Activated T-helper 17 cell treated with anti-CD3 and anti-CD28 coated beads, Interleukin-2, amount 50 U/mL, for 72 hours (primary cell): ENCODE data around the gene EPS8. TPM values are rescaled to one million over a fixed set of nuclear protein-coding genes. Genes with fewer than 3 reads are reported as not detected.
"Not testable (repeated sequence)": the region's sequence is repeated elsewhere in the genome, so short reads cannot be mapped to it uniquely, and the experiment has no call there.

ENCODE experiments used
- ATAC-seq: fragments of 150-1000 bp; cut with Tn5 transposase; replicated peaks from 2 replicates; pipeline ENCODE4 v1.10.0; 2021; ENCODE audit warnings: mild to moderate bottlenecking, moderate library complexity
- H3K27ac Mint-ChIP-seq: one replicate; pipeline ENCODE4 v1.8.0; 2022; ENCODE audit warnings: mixed read lengths
- H3K27me3 Mint-ChIP-seq: one replicate; pipeline ENCODE4 v1.8.0; 2022; ENCODE audit warnings: mixed read lengths
- H3K36me3 Mint-ChIP-seq: one replicate; pipeline ENCODE4 v1.8.0; 2022; ENCODE audit warnings: low read depth, mild to moderate bottlenecking, mixed read lengths
- H3K4me1 Mint-ChIP-seq: one replicate; pipeline ENCODE4 v1.8.0; 2022; ENCODE audit warnings: mixed read lengths
- H3K4me3 Mint-ChIP-seq: one replicate; pipeline ENCODE4 v1.8.0; 2022; ENCODE audit warnings: mild to moderate bottlenecking, mixed read lengths
- H3K9me3 Mint-ChIP-seq: one replicate; pipeline ENCODE4 v1.8.0; 2022; ENCODE audit warnings: mixed read lengths
- total RNA-seq, 2 donors: library from RNA; stranded (reverse); gene quantifications; one replicate each; pipeline ENCODE4 v1.2.3, GENCODE V29; 2022

Gene EPS8
- total RNA-seq, 2 donors from 2014 or later: 1.4 to 1.7 TPM

GRCh38 chr12:15756822-15757221 is 32.4 kb downstream of the EPS8 start:
- H3K4me3 Mint-ChIP-seq: no peak overlapping the region
- no peaks in the 10 kb centered on the region for H3K4me1 Mint-ChIP-seq
- no peaks in the 10 kb centered on the region for H3K36me3 Mint-ChIP-seq
- no peak overlapping the region for H3K27ac Mint-ChIP-seq
- ATAC-seq: no peak
- no peaks in the 10 kb centered on the region for H3K9me3 Mint-ChIP-seq
- peaks cover 11% of the 10 kb centered on the region for H3K27me3 Mint-ChIP-seq

DNA sequence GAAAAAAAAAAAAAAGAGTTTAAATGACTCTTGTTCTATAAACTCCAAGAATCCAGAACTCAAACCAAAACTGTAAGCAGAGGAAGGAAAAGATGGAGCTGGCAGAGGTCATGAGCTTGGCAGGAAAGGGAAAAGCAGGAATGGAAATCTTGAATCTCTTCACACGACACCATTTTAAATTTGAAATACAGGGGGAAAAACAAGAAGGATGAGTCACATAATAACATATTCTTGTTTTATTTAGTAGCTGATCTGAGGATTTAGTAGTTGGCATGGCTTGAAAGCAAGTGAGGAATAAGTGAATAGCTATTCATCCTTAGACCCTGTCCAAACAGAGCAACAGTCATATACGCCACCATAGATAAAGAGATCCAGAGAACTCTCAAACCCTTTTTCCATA is 35.0 kb downstream of the EPS8 start:
- Mint-ChIP-seq H3K27ac (no peak overlapping the region), H3K36me3 (no peaks in the 10 kb centered on the region), H3K9me3 (no peaks in the 10 kb centered on the region), H3K27me3 (peaks cover 10% of the 10 kb centered on the region), H3K4me3 (no peak overlapping the region), H3K4me1 (no peaks in the 10 kb centered on the region)
- ATAC-seq: no peak

- no peaks in the 10 kb centered on the region for H3K4me1 Mint-ChIP-seq
- H3K9me3 Mint-ChIP-seq: no peaks in the 10 kb centered on the region
- no peak overlapping the region for H3K27ac Mint-ChIP-seq
- H3K27me3 Mint-ChIP-seq: peaks cover 10% of the 10 kb centered on the region
- no peak overlapping the region for H3K4me3 Mint-ChIP-seq
- H3K36me3 Mint-ChIP-seq: no peaks in the 10 kb centered on the region
- ATAC-seq: no peak
Measured at GRCh38 chr12:15752785-15753184, 36.4 kb downstream of the EPS8 start.

GRCh38 chr12:15751741-15752140 is 37.4 kb downstream of the EPS8 start:
- no peak overlapping the region for H3K4me3 Mint-ChIP-seq
- H3K27me3 Mint-ChIP-seq: peaks cover 10% of the 10 kb centered on the region
- H3K9me3 Mint-ChIP-seq: no peaks in the 10 kb centered on the region
- H3K36me3 Mint-ChIP-seq: no peaks in the 10 kb centered on the region
- H3K4me1 Mint-ChIP-seq: no peaks in the 10 kb centered on the region
- H3K27ac Mint-ChIP-seq: no peak overlapping the region
- ATAC-seq: no peak

- ATAC-seq: no peak
- no peaks in the 10 kb centered on the region for H3K36me3 Mint-ChIP-seq
- H3K27ac Mint-ChIP-seq: no peak overlapping the region
- H3K4me3 Mint-ChIP-seq: no peak overlapping the region
- H3K4me1 Mint-ChIP-seq: no peaks in the 10 kb centered on the region
- peaks cover 5% of the 10 kb centered on the region for H3K27me3 Mint-ChIP-seq
- no peaks in the 10 kb centered on the region for H3K9me3 Mint-ChIP-seq
Measured at GRCh38 chr12:15749937-15750336, 39.3 kb downstream of the EPS8 start.

DNA sequence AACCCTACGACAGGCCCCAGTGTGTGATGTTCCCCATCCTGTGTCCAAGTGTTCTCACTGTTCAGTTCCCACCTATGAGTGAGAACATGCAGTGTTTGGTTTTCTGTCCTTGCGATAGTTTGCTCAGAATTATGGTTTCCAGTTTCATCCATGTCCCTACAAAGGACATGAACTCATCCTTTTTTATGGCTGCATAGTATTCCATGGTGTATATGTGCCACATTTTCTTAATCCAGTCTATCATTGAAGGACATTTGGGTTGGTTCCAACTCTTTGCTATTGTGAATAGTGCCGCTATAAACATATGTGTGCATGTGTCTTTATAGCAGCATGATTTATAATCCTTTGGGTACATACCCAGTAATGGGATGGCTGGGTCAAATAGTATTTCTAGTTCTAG is 47.3 kb downstream of the EPS8 start:
- H3K27me3 Mint-ChIP-seq, H3K9me3 Mint-ChIP-seq, H3K27ac Mint-ChIP-seq, ATAC-seq, H3K36me3 Mint-ChIP-seq, H3K4me3 Mint-ChIP-seq, H3K4me1 Mint-ChIP-seq: not testable (repeated sequence)

- H3K36me3 Mint-ChIP-seq: no peaks in the 10 kb centered on the region
- ATAC-seq: no peak
Measured at GRCh38 chr12:15741082-15741481, 48.1 kb downstream of the EPS8 start.

DNA sequence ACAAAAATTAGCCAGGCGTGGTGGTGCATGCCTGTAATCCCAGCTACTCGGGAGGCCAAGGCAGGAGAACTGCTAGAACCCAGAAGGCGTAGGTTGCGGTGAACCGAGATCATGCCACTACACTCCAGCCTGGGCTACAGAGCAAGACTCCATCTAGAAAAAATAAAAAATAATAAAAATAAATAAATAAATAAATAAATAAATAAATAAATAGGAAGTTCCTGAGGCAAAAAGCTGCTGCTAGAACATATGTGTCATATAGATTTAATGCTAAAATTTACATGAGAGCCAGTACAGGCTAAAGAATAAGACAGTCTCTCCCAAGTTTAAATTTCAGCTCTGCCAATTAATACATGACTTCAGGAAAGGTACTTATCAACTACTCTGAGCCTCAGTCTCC is 48.8 kb downstream of the EPS8 start:
- not testable (repeated sequence) for ATAC-seq, H3K27ac Mint-ChIP-seq, H3K9me3 Mint-ChIP-seq, H3K4me1 Mint-ChIP-seq, H3K27me3 Mint-ChIP-seq, H3K36me3 Mint-ChIP-seq, H3K4me3 Mint-ChIP-seq

More at GRCh38 chr12:15741082-15741481, 48.1 kb downstream of the EPS8 start:
- Mint-ChIP-seq H3K27me3 (no peaks in the 10 kb centered on the region), H3K9me3 (no peaks in the 10 kb centered on the region), H3K4me1 (no peaks in the 10 kb centered on the region), H3K27ac (no peak overlapping the region), H3K4me3 (no peak overlapping the region)

DNA sequence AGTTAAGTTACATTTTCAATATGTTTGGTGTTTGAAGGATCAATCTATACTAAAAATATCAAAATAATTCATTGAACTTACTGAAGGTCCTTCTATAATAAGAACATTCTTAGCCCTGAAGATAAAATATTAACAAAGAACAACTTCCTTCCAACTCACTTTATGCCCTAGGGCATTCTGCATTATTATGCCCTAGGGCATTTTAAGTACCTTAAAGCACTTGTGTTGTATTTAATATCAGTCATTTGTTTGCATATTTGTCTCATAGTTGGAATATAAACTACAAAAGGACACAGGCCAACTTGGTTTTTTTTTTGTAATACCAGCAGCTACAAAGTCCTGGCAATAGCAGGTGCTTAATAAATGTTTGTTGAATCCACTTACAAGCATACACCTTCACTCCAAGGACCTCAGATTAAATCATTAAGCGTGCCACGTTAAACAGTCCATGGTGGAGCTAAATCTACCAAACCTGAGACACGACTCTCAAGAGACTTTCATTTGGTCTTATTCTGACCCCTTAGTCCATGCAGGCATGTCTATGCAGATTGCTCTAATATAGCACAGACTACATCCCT is 50.7 kb downstream of the EPS8 start:
- H3K27me3 Mint-ChIP-seq: no peaks in the 10 kb centered on the region
- no peaks in the 10 kb centered on the region for H3K4me1 Mint-ChIP-seq
- no peak for ATAC-seq
- H3K9me3 Mint-ChIP-seq: no peaks in the 10 kb centered on the region
- H3K36me3 Mint-ChIP-seq: no peaks in the 10 kb centered on the region
- H3K4me3 Mint-ChIP-seq: no peak overlapping the region
- H3K27ac Mint-ChIP-seq: no peak overlapping the region

DNA sequence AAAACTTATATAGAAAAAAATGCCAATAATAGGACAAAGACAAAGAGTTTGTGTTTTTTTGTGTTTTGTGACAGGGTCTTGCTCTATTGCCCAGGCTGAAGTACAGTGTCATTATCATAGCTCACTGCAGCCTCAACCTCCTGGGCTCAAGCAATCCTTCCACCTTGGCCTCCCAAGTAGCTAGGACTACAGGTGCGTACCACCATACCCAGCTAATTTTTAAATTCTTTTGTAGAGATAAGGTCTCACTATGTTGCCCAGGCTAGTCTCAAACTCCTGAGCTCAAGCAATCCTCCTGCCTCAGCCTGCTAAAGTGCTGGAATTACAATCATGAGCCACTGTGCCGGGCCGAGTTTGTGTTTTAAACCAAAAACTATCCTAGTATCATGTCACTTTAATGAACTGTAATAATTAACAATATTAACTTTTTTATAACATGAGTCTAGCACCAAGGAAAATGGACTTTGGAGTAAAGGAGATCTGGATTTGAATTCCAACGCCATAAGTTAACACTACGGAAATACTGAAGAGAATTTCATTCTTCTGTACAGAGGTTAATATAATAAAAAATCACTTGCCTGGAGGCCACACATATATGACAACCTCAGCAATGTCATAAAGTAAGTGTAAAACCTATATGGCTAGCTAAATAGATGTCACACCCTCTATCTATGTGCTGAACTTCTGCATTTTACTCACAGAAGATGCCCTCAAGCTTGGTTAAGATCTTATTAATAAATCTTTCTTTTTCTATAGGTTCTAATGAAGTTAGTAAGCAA is 53.2 kb downstream of the EPS8 start:
- ATAC-seq: no peak
- no peak overlapping the region for H3K4me3 Mint-ChIP-seq
- no peak overlapping the region for H3K27ac Mint-ChIP-seq
- no peaks in the 10 kb centered on the region for H3K4me1 Mint-ChIP-seq
- no peaks in the 10 kb centered on the region for H3K9me3 Mint-ChIP-seq
- H3K27me3 Mint-ChIP-seq: no peaks in the 10 kb centered on the region
- no peaks in the 10 kb centered on the region for H3K36me3 Mint-ChIP-seq

DNA sequence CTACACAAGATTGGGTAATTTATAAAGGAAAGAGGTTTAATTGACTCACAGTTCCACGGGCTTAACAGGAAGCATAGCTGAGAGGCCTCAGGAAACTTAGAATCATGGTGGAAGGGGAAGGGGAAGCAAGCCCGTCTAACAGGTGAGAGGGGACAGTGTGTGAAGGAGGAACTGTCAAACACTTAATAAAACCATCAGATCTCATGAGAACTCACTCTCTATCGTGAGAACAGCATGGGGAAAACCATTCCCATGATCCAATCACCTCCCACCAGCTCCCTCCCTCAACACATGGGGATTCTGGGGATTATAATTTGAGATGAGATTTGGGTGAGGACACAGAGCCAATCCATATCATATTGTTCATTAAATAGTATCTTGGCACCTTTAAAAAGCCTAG is 56.1 kb downstream of the EPS8 start:
- no peak overlapping the region for H3K4me3 Mint-ChIP-seq
- H3K9me3 Mint-ChIP-seq: no peaks in the 10 kb centered on the region
- H3K36me3 Mint-ChIP-seq: no peaks in the 10 kb centered on the region
- H3K27me3 Mint-ChIP-seq: no peaks in the 10 kb centered on the region
- no peaks in the 10 kb centered on the region for H3K4me1 Mint-ChIP-seq
- no peak for ATAC-seq
- no peak overlapping the region for H3K27ac Mint-ChIP-seq

DNA sequence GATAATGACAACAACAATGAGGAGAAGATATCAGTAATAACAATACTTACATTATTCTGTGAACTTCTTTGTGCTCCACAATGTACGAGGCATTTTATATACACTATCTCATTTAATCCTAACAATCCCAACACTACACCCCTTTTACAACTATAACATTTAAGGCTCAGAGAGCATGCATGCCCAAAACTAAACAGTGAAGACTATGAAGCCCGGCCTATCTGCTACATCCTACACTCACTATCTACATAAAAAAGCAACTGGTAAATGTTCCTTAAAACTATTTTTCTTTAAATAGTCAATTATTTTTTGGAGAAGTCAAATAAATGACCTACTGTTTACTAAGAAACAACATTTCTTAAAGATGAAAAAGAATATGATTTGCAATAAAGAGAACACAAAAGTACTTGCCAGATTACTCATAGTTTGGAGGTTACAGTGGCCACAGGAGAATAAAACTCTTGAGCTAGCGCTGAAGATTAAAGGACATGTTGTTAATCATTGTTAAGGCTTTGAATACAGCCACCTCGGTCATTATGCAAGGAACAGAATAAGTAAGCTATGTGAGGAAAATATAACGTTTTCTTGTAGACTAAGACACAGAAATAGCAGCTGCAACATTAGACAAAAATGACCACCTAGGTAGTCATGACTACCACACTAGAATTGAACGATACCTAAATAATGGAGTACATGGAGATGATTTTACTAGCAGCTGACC is 56.7 kb downstream of the EPS8 start:
- Mint-ChIP-seq H3K27me3 (no peaks in the 10 kb centered on the region), H3K4me1 (no peaks in the 10 kb centered on the region), H3K9me3 (no peaks in the 10 kb centered on the region), H3K4me3 (no peak overlapping the region), H3K27ac (no peak overlapping the region), H3K36me3 (no peaks in the 10 kb centered on the region)
- no peak for ATAC-seq

DNA sequence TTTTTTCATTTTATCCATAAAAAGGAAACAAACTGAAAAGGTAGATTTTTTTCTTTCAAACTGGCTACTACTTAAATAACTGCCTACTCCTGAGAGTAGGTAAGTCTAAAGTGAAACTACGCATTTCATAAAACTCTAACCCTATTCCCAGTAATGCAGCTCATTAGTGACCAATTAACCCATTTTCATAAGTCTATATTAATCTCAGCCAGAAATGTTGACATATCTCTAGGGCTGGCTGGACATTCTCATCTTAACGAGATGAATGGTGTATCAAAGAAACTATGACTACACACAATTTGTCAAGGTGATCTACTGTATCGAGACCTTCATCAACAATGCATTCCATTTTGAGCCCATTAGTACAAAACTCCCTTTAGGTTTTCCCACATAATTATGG is 57.2 kb downstream of the EPS8 start:
- H3K36me3 Mint-ChIP-seq: no peaks in the 10 kb centered on the region
- ATAC-seq: no peak
- no peaks in the 10 kb centered on the region for H3K27me3 Mint-ChIP-seq
- no peak overlapping the region for H3K4me3 Mint-ChIP-seq
- no peaks in the 10 kb centered on the region for H3K9me3 Mint-ChIP-seq
- H3K4me1 Mint-ChIP-seq: no peaks in the 10 kb centered on the region
- H3K27ac Mint-ChIP-seq: no peak overlapping the region

GRCh38 chr12:15729097-15729496 is 60.1 kb downstream of the EPS8 start:
- no peak for ATAC-seq
- Mint-ChIP-seq H3K27ac (no peak overlapping the region), H3K4me1 (no peaks in the 10 kb centered on the region), H3K27me3 (no peaks in the 10 kb centered on the region), H3K36me3 (no peaks in the 10 kb centered on the region), H3K9me3 (no peaks in the 10 kb centered on the region), H3K4me3 (no peak overlapping the region)

DNA sequence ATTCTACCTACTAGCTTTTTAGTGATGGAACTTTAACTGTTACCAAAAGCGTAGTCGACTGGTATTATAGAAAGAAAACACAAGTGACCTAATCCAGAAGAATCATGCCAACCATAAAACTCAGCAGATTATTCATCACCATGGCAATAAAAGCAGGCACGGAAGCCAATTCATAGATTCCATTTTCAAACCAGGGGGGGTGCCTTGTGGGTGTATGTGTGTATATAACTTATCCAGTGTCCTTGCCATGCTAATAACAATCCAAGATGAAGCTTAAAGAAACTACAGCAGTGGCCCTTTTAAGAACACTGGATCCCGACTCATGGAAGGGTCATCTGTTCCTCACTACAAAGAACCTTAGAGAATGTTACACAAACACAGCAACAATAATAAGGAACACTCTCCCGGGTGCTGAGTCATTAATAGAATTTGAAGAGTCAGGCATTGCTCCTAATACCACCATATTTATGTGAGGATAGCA is 61.0 kb downstream of the EPS8 start:
- Mint-ChIP-seq H3K36me3 (no peaks in the 10 kb centered on the region), H3K4me3 (no peak overlapping the region), H3K9me3 (no peaks in the 10 kb centered on the region), H3K27ac (no peak overlapping the region), H3K4me1 (no peaks in the 10 kb centered on the region), H3K27me3 (no peaks in the 10 kb centered on the region)
- no peak for ATAC-seq
